Right lobe of liver (tissue), 4 donors: Measurements from ENCODE around the gene PPBP.

Experiments
- POLR2A ChIP-seq: fragments of 450-650 bp; IDR thresholded peaks from one replicate; pipeline ENCODE4 v1.6.1; 2017; ENCODE audit warnings: antibody characterized with exemption, mild to moderate bottlenecking
- TF ChIP-seq, protein P1 (sequence below), 4 donors: fragments of 200-600 bp in 3 of 4; fragments of 450-650 bp in 1 of 4; IDR thresholded peaks; one replicate each; pipeline versions ENCODE4 v1.5.1 to v1.8.0; 2016 to 2022; ENCODE audit warnings: antibody characterized with exemption in 4 of 4, mild to moderate bottlenecking in 2 of 4
- donor health status: DM: no; HTN: no; CAD: no.
- donor health status: DM: no; HTN: no; CAD: no.
- donor health status: DM: no; HTN: yes; CAD: no.

DNA sequence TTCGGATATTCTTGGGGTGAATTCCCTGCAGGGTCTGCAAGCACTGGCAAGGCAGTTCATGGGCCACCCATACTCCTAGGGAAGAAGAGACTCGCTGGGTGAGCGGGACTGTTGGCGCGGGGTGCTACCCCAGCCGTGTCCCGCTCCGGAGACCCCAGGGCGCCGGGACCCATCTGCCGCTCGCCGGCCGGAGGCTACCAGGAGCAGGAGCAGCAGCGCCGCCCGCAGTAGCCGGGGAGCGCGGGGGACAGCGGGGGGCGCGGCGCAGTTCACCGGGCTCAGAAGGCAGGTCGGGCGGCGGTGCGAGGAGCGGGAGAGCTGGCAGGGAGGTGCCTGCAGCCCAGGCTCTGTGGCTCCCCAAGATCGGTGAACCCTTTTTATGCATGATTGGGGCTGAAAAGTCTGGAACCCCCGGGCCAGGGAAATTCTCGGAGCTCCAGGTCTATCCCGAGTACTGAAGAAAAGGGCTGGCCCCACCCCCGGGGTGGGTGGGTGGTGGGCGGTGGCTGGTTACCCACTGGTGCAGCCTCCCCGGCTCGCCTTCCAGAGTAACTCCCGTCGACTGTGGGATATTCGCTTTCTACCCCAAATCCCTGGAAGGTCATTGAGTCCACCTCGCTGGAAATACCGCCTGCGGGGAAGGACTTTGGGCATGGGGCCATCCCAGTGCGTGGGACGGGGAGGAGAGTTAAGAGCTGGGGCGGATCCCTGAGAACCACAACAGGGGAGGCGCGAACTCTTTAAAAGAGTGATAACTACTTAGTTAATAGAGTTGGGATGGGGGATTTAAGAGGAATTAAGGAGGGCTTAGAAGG lies 43.7 kb downstream of the PPBP start:
- TF ChIP-seq, protein P1, sequence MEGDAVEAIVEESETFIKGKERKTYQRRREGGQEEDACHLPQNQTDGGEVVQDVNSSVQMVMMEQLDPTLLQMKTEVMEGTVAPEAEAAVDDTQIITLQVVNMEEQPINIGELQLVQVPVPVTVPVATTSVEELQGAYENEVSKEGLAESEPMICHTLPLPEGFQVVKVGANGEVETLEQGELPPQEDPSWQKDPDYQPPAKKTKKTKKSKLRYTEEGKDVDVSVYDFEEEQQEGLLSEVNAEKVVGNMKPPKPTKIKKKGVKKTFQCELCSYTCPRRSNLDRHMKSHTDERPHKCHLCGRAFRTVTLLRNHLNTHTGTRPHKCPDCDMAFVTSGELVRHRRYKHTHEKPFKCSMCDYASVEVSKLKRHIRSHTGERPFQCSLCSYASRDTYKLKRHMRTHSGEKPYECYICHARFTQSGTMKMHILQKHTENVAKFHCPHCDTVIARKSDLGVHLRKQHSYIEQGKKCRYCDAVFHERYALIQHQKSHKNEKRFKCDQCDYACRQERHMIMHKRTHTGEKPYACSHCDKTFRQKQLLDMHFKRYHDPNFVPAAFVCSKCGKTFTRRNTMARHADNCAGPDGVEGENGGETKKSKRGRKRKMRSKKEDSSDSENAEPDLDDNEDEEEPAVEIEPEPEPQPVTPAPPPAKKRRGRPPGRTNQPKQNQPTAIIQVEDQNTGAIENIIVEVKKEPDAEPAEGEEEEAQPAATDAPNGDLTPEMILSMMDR (IDR thresholded peaks at IDR 0.05) = no peak
- no peak for TF ChIP-seq POLR2A
